NCI-H187 (cell line): ENCODE data around the gene CTNNA3.

Experiments
- DNase-seq, 2 experiments: peaks; one replicate each; lab custom pipeline; 2025; lab: John Stamatoyannopoulos, UW

The CTNNA3 gene

GRCh38 chr10:67327626-67328535, 368.1 kb downstream of the CTNNA3 start:
- no peak for DNase-seq

GRCh38 chr10:67319976-67320375, 376.0 kb downstream of the CTNNA3 start:
- no peak for DNase-seq

DNA sequence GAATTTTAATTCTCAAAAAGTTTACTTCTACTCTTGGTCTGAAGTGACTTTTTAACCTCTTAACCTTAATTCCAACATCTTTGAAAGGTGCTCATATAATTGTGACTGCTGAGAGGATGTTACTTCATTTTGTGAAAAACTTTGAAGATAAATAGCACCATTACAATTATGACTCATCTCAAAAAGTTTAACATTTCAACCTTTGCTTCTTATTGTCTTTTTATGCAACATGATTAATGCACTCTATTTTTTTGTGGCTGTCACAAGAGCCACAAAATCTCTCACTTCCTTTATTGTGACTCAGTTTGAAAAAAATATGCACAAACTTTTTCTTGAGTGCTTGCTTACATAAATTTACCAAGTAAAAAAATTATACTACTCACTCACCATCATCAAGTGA, 387.1 kb downstream of the CTNNA3 start:
- no peak for DNase-seq

GRCh38 chr10:67306588-67307205, 389.3 kb downstream of the CTNNA3 start:
- no peak for DNase-seq

GRCh38 chr10:67302701-67303100, 393.3 kb downstream of the CTNNA3 start:
- DNase-seq = no peak

DNA sequence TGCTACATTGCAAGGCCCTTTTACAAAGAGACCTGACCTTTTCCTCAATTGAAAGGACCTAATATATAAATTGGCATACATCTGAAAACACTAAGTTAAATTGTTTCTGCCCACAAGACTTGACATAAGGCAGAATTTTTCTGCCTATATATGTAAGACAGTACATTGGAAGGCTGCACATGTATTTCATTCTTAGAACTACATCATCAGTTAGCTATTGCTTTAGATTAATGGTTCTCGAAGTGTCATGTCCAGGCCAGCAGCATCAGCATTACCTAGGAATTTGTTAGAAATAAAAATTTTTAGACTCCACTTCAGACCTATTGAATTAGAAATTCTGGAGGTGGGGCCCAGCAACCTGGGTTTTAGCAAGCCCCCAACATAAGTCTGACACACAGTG, 396.2 kb downstream of the CTNNA3 start:
- no peak for DNase-seq

DNA sequence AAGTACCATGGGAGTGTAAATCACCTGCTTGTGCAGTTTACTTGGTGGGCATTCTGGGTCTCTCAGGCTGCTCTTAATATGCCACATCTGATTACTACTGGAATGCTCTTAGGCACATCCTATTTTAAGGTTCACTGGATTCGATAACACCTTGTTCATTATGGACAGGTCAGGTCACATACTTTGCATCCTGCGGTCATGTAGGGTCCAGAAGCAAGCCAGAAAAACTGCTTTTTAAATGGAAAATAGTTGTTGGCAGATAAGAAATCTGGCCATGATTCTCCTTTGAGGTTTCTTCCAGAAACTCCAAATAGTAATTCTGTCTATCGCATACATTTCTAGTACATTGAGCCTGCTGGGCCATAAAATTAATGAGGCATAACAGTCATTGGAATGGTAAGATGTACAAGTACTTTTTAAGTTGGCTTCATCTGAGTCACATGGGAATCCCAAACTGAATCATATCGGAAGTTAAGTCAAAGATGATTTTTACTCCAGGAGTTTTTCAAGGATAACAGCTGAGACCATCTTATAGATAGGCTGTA, 398.3 kb downstream of the CTNNA3 start:
- no peak for DNase-seq

- no peak for DNase-seq
Measured at GRCh38 chr10:67296926-67297325, 399.1 kb downstream of the CTNNA3 start.

DNA sequence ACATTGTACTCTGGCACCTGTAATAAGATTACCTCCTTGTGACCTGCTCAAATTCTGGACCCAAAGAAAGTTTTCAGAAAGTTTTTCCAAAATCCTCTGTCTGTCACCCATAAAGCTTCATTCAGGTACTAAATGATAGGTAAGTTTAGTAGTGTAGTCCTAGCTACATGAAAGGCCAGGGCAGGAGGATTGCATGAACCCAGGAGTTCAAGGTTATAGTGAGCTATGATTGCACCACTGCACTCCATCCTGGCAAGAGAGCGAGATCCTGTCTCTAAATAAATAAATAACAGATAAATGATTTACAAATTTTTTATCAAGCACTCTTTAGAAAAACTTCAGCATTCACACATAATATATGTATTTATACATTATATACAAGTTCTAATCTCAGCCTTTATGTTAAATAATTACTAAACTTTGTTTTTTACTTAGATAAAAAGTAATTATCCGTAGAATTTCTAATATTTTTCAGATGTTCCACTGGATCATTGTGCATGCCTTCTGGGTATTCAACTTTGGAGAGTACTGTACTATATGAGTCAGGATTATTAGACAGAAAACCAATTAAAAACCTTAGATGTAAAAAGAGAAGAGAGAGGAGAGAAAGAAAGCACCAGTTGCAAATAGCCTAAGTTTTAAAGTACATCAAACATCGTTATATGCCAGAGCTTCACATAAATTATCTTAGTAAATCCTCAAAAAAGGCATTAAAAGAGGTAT, 407.1 kb downstream of the CTNNA3 start:
- no peak for DNase-seq

GRCh38 chr10:67284589-67284988, 411.4 kb downstream of the CTNNA3 start:
- DNase-seq = no peak

DNA sequence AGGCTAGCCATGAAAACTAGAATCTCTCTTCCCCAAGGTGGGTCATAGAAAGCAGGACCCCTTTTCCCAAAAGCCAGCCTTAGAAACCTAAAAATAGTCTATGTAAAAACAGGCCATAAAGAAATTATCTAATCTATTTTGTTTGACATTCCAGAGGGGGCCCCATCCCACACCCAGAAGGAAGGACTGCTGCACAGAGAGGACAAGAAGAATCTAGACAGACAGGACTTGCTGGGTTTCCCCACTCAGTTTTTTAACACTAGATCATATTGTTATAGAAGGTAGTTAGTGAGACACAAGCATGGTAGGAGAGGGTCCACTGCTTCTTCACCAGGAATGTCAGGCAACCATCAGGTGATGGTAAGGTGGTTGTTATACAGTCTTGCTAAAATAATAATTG, 413.1 kb downstream of the CTNNA3 start:
- DNase-seq = no peak

DNA sequence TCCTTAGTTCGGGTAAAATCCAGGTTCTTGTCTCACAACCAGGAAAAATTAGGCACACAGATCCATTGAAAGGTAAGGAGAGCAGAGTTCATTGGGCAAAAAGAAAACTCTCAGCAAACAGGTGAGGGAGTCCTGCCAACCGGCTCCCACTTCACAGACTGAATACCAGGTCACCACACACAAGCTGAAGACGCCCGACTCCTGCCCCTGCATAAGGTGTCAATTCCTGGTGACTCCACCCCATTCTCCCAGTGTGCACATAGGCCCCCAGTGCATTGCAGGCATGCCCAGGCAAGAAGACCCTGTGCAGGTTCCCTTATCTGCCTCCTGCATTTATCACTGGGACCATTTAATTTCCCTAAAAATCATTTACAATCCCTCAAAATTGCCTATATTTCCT, 415.6 kb downstream of the CTNNA3 start:
- no peak for DNase-seq

GRCh38 chr10:67277402-67277801, 418.6 kb downstream of the CTNNA3 start:
- no peak for DNase-seq

GRCh38 chr10:67269828-67270227, 426.2 kb downstream of the CTNNA3 start:
- DNase-seq = no peak

DNA sequence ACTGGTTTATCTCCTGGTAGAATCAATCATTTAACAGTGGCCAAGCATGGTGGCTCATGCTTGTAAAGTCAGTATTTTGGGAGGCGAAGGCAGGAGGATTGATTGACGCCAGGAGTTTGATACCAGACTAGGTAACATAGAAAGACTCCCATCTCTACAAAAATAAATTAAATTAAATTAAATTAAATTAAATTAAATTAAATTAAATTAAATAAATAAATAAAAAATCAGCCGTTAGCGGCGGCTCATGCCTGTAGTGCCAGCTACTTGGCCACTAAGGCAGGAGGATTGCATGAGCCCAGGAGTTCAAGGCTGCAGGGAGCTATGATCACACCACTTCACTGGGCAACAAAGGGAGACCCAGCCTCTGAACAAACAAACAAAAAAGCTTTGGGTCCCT, 427.8 kb downstream of the CTNNA3 start:
- no peak for DNase-seq

DNA sequence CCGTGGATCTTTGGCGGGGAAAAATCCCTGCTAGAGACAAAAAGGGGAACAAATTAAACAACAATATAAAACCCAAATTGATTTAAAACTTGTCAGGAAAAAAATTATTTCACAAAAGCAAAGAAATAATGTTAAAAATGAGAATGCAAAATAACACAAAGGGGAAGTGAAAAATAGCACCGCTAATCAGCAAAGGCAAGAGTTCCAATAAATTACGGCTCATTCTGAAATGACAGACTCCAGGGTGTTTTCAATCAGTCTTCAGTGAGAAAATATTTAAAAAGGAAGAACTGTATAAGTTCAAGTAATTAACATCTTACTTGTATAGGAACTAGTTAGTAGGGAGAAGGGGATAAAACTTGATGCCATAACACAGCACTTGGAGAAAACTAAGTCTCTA, 433.3 kb downstream of the CTNNA3 start:
- no peak for DNase-seq

DNA sequence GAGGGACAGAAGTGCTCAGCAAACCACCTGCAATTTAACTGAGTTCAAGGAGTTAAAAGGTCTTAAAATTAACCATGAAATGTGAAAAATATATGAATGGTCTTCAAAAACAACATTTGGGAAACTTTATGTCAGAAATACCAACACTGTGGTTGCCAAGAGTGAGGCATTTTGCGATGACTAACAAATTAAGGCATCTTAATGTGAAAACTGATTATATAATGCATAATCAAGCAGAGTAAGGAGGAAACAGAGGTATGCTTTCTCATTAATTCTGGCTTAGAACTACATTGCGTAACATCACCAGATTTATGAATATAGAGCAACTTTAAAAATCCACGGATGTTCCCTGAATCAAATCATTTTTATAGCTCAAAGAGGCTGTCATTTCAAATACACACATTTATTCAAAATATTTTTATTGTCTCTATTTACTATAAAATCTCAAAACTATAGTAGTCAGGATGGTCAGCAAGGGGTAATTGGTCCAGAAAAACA, 434.6 kb downstream of the CTNNA3 start:
- DNase-seq = no peak

GRCh38 chr10:67259319-67259929, 436.6 kb downstream of the CTNNA3 start:
- DNase-seq = no peak

- no peak for DNase-seq
Measured at GRCh38 chr10:67257427-67258144, 438.4 kb downstream of the CTNNA3 start.

DNA sequence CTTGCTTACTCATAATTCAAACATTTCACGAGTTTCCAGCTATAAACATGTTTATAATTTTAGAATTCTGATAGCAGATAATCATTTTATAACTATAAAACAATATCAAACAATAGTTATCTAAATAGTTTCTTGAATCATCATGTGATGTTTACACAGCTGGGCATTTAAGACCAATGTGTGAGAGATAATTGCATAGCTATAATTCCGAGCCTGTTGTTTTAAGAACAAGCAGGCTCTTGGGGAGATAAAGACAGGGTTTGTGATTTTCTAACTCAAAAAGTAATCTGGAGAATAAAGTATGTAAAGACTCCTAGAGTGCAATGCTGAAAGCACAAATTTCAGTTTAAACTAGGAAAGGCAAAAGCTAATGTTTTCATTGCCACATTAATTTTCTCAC, 439.0 kb downstream of the CTNNA3 start:
- DNase-seq = no peak

DNA sequence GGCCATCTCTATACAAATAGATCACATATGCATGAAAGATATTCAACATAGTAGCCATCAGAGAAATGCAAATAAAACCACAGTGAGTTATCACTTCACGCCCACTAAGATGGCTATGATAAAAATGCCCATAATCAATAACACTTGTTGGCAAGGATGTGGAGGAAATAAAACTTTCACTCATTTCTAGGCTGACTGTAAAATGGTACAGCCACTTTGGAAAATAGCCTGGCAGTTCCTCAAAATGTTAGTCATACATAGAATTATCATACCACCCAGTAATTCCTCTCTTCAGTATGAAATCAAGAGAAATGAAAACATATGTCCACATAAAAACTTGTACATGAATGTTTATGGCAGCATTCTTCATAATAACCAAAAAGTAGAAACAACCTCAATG, 445.3 kb downstream of the CTNNA3 start:
- DNase-seq = no peak
